GM19193 (cell line): ENCODE measurements around the gene GIMAP8.
A peak's percentile ranks its signal among the peaks of the same experiment; 100 is the strongest.

Experiments used
- POLR2A ChIP-seq: IDR thresholded peaks from 4 replicates; pipeline ENCODE4 v1.6.1; 2011; ENCODE audit not compliant: insufficient read depth, insufficient read length; ENCODE audit errors: extremely low read depth

Gene GIMAP8

DNA sequence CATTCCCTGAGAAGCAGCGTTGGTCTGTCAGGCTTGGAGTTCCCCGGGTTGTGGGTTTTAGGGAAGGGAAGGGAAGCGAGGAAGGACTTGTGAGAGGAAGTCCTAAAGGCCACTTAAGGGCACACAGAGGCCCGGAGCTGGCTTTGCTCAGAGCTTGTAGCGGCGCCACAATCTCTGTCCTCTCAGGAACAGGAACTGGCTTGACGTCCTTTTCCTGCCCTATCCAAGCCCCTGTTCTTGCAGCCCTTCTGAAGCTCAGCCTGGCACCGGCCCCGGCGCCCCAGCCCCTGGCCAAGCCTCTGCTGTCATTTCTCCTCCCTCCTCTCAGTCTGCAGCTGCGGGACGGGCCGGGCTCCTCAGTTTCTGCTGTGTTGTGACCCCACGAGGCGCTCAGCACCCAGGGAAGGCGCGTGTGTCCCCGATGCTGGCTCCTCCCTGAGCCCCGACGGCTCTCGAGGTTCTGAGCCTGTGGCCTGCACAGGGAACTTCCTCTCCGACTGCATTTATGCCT, at the start of gene GIMAP8:
GIMAP8 (plus strand) TSS at position 140 of the 511 bp plus-strand sequence. CDS start 16,069 bp downstream, outside the sequence.
- TF ChIP-seq POLR2A, result peak; percentile 15

DNA sequence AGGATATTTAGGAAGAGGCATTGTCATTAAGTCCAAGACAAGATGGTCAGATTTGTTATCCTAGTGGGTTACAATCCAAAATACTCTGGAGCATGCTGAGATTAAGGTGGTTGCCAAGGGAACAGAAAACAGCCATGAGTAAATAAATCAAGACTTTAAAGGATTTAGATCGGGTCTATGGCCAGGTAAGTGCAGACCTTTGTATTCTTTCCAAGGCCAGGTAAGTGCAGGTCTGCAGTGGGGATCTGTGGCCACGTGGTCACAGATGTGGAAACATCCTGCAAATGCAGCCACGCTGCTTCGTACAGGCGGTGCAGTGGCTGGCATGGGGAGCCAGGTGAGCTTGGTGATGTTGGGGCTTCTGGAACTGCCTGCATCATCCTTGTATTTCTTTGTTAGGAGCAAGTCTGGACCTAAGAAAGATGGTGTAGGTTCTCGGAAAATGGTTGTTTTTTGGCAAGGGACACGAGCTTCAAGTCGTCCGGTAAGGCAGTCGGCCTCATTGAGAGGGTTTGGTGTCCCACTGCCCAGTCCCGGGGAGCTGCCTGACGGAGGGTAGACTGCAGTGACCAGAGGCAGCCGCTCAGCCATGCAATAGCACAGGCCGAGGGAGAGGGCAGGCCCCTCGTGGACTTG, 49.5 kb upstream of the GIMAP8 start:
- TF ChIP-seq POLR2A, result no peak

DNA sequence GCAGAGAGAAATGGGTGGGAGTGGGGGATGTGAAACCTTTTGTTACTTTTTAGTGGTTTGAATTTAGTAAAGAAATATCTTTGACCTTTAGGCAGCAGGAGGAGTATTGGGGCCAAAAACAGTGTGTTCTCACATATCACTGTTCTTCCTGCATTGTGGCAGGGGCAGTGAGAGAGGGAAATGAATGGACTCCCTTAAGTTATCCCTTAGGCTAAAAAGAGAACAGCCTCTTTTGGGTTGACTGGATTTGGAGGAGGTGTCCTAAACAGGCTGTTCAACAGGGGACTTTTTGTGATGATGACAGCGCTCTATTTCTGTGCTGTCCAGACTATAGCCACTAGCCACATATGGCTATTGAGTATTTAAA, 49.0 kb upstream of the GIMAP8 start:
- no peak for TF ChIP-seq POLR2A

DNA sequence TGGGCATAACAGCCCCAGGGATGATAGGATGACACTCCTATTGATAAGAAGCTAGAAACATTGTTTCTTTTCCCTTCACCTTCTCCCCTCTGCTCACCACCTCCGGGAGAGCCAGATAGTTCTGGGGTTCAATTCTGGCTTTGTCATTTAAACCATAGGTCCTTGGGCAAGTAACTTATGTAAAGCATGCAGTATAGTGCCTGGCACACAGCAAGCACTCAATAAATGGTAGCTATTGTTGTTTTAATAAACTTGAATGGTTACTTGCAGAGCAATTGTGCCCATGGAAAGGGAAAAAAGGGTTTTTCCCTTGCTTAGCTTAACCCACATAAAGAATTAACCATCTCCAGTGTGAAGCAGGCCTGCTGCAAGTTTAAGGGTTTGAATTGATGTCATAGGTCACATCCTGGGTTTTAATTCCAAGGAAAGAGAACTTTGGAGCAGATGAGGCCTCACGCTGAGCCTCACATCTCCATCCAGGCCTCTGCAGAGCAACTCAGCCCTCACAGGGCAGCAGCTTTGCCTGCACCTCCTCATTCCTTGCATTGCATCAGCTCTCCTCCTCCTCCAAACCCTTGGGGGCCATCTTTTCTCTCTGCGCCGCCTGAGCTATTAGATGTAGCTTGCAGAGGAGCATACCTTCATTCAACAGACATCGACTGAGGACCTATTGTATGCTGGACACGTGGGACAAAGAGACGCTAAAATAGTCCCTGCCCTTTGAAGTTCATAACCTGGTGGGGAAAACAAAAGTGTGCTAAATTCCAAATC, 48.4 kb upstream of the GIMAP8 start:
- TF ChIP-seq POLR2A, result no peak

DNA sequence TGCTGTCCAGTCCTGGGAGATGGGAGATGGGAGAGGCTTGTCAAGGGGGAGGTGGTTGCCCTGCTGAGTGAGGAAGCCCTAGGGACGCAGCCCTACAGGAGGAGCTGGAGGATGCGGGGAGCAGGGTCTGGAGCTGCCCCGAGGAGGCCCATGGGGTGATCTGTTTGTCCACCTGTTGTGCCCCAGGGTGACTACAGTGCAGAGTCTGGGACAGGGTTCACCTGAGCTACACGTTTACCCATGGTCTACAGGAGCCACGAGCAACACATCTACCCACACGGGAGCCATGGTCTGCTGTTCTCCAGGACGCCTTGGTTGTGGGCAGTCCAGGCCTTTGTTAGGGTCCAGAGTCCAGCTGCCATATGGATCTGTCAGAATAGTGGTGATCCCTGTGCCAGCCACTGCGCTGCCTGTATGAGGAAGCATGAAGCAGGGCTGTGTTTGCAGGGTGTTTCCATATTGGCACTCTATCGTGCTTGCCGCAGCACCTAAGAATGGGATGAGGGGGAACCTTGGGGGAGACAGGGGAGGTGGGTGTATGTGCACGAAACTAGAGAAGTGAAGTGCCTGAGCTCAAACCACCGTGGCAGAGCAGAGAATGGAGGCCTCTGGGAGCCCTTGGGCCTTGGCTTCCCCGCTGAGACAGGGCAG, 47.6 kb upstream of the GIMAP8 start:
- no peak for TF ChIP-seq POLR2A

DNA sequence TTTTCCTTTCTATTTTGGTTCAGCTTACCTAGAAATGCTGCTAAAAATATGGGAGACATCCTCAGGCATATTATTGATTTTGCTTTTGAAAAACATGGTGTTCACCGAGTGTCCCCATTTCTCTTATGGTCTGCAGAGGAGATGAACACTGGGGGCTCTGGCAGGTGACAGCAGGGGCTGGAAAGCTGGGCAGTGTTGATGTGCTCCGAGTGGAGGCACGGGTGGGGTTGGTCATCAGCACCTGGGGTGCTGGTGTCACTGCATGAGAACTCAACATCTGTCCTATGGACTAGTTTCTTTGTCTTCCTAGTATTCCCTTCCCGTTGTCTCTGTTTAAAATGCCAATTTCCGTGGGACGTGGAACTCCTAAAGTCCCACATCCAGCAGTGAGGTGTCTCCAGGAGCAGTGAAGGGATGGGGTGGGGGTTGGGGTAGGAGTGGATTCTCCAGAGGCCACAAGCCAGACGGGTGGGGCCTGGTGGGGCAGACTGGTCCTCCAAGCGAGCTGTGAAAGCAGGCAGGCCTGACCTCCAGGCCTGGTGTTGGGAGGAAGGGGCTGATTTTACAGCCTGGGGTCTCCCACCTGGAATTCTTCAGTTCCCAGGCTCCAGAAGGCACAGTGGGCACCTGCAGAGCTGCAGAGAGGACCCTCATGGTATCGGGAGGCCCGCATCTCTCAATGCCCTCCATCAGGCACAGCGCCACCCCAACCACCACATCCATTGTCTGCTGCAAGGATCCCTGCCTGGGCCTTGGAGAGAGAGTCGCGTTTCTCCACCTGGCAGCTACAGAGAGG, 46.9 kb upstream of the GIMAP8 start:
- TF ChIP-seq POLR2A, result no peak

DNA sequence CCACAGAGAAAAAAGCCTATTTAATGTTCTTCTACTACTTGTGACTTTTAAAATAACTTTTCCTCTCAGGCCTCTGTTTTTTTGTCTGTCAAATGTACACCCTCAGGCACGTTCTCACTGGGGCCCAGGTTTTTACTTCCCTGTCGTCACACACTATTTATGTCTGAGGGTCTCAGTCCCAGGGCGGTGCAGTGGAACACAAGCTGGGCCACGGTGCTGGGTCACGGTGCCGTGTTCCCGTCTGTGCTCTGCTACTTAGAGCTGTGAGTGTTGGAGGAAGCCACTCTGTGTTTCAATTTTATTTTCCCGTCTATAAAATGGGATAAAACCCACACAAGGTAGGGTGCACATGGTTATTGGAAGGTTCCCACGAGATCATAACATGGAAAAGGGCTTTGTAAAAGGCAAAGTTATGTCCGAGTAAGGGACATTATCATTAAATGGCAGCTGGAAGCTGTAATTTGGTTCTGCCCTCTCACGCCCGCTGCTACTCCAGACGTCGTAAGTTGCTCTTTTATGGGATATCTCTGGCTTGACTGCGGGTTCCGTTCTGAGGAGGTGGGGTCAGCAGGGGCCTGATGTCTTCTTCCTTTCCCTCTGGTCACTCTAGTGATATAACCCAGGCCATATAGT, 46.1 kb upstream of the GIMAP8 start:
- TF ChIP-seq POLR2A, result no peak

DNA sequence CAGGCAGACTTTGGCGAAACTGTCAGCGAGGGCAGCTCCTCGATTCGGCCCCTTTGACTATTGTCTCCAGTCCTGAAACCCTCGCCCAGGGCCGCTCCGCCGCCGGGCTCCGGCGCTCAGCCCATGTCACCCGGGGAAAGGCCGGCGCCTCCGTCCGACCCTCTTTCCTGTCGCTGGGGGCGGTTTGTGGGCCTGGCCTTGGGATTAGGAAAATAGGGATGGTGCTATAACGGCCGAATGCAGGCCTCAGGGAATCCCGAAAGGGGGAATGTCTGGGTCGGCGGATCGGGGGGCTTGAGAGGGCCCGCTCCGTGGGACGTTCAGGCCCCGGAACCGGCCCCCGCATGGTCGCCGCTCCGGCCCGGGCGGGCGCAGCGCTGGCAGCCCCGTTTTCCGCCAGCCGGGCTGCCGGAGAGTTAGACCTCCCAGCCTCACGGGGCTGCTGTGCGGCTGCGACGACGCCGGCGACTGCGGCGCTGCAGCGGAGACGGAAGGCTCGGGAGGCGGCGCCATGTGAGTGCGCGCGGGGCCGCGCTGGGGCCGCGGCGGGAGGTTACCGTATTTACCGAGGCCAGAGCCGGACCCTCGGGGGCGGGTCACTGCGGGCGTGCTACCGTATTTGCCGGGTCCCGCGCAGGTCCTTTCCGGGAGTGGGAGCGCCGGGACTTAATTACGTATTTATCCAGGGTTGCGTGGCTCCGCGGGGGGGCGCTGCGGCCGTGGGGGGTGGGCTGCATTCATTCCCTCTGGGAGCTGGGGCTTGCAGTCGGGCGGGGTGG, 45.4 kb upstream of the GIMAP8 start:
- peak; percentile 87 for TF ChIP-seq POLR2A

DNA sequence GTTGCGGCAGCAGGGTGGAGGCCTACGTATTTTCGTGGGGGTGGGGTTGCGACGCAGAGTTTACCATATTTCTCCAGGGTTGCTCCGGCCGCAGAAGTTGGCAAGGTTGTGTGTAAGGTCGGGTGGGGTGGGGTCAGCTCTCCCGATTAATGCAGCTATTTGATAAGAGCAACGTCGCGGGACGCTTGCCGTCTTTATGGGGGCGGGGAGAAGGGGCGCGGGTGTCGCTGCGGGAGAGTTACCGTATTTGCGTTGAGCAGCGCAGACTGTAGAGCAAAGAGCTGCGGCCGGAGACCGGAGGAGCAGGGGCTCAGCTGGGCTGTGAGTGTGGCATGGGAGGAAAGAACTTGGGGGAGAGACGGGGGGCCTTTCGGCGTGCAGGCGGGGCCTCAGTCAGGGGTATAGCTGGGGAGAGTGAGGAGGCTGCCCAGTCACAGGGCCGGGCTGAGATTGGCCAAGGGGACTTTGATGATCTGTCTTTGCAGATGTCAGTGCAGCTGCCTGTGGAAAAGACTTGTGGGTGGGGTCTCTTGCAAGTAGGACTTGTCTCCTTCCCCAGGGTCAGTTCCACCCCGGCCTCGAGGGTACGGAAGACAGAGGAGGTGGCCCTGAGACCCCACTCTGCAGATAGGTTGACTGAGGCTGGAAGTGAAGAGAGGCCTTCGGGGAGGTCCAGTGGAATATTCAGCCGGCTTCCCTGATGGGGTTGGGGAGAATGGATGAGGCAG, 44.7 kb upstream of the GIMAP8 start:
- TF ChIP-seq POLR2A, result peak; percentile 34

DNA sequence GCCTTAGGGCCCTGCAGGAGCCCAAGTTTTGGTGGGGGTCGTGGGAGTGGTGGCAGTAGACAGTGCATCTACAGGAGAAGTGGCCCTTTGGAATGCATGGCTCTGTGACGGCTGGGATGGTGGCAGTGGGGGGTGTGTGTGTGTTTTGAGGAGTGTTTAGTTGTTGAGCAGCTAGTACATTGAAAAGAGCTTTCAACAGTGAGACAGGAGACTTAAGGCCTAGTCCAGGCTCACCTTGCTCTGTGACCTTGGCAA, 44.2 kb upstream of the GIMAP8 start:
- peak; percentile 8 for TF ChIP-seq POLR2A

DNA sequence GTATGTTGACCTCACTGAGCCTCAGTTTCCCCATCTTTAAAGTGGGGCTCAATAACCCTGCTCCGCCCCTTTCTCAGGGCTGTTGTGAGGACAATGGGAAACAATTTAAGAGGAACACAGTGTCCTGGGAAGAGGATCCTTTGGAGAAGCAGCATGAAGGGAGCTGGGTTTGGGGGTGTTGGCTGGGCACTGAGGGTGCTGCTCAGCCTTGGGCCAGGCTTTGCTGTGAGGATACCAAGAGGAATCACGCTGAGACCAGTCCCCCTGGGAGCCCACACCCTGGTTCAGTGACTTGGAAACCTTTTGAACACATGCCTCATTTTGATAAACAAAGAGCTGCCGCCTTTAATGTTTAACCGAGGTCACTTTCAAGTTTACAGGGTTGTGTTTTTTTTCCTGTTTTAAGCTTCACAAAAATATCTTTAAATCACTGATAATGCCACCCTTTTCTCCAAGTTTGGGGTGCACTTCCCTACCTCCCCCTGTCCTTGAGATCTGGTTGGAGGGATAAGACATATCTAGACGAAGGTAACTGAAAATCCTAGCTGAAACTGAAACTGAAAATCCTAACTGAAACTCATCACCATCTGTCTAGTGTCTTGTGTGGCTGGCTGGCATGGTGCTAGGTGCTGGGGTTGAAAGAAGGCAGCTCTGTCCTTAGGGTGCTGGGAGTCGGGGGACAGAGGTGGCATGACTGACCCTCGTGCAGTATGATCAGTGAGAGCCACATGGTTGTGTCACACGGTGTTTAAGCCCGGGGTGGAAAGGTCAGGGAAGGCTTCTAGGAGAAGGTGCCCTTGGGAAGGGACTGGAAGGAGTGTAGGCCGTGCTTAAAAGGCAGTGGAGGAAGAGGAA, 43.6 kb upstream of the GIMAP8 start:
- TF ChIP-seq POLR2A, result peak; percentile 7

DNA sequence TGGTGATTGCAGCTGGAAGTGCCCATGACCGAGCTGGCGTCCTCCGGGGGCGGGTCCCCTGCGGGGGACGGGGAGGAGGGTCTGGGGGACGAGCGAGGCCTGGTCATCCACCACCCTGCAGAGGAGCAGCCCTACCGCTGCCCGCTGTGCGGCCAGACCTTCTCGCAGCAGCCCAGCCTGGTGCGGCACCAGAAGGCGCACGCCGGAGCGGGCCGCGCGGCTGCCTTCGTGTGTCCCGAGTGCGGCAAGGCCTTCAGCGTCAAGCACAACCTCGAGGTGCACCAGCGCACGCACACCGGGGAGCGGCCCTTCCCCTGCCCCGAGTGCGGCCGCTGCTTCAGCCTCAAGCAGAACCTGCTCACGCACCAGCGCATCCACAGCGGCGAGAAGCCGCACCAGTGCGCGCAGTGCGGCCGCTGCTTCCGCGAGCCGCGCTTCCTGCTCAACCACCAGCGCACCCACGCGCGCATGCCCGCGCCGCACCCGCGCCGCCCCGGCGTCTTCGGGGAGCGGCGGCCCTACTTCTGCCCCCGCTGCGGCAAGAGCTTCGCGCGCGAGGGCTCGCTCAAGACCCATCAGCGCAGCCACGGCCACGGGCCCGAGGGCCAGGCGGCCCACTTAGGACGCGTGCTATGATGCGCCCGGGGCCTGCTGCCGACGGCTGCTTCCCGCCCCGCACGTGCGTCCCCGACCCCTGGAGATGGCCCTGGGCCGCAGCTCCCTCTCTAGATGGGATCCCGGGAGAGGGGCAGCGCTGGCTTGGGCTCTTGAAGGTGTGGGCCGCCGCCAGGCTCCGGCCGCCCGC, 42.6 kb upstream of the GIMAP8 start:
- peak; percentile 38 for TF ChIP-seq POLR2A
